Measurements from ENCODE around the gene UTP14C. TPM values are rescaled to one million over a fixed set of nuclear protein-coding genes. Genes with fewer than 3 reads are reported as not detected.
A peak's percentile ranks its signal among the peaks of the same experiment; 100 is the strongest.

Gene UTP14C
- total and polyA plus RNA-seq, 2 of the 13 experiments (the other 11 are each of a cell fraction or from before 2014, with no cell fraction given), result 8.8 to 12.2 TPM

GRCh38 chr13:52026246-52026626 lies 1.7 kb downstream of the UTP14C start:
- in situ Hi-C loops (cut with HindIII; ENCODE audit: extremely low pct_ligation_motif_present, low pct_unique_long_range_greater_than_20kb) (no loop called here), intact Hi-C loops (cut with micrococcal nuclease; ENCODE audit: unreplicated experiment) (loop anchor here (2.0 to 5.0 kb wide), 3 partner anchors 39 to 91 kb away; no protein-coding TSS in a partner anchor)
- H3K27me3 ChIP-seq (ENCODE audit: control insufficient read depth in 1 of 2, insufficient read depth in 2 of 2, low read length in 2 of 2), result no peaks in the 10 kb centered on the region
- H3K4me3 ChIP-seq (replicated peaks in 1 of 3; ENCODE audit: insufficient read depth in 1 of 3, low read depth in 2 of 3, low read length in 3 of 3), result peak overlapping the region in 1 of 3 experiments; percentile 50; a peak in 2 of 6 replicates
- ATAC-seq (peak; percentile 43), FAIRE-seq (no peak), DNase-seq (ENCODE audit: low spot score) (peak; percentile 35)
- no TSS peak for BruUV-seq (replicated peaks)
- WGBS (ENCODE audit: low lambda C conversion rate), result 64% methylated on average over 3 of the region's 3 CpGs
- ChIA-PET POLR2A (interaction anchor here (0.7 to 2.4 kb wide), 10 partner anchors 8 to 134 kb away, joined by 3 to 16 read pairs (median 4); partner anchors contain the start of genes ALG11, ATP7B, NEK3 and NEK5), CTCF (ENCODE audit: low intra/inter-chr PET ratio, low total read pairs) (interaction anchor here (1.0 to 2.1 kb wide), 4 partner anchors 25 to 103 kb away, joined by 3 to 9 read pairs (median 4); partner anchors contain the start of gene NEK5)
- H2AFZ ChIP-seq (ENCODE audit: low read length), result no peak overlapping the region
- H3K4me1 ChIP-seq (ENCODE audit: insufficient read depth, low read length), result peaks cover 40% of the 10 kb centered on the region
- 0 out of 2 replicates have a peak, but pooled peaks cover 5% of the 10 kb centered on the region for H4K20me1 ChIP-seq (ENCODE audit: insufficient read depth, low read length)
- H3K79me2 ChIP-seq (ENCODE audit: insufficient read depth, low read length), result peaks cover 13% of the 10 kb centered on the region
- H3K9ac ChIP-seq (ENCODE audit: insufficient read depth, low read depth, low read length), result peak overlapping the region; percentile 55
- H3K27ac ChIP-seq (ENCODE audit: extremely low read length, insufficient read depth, low read length), result peak overlapping the region; percentile 84
- peak overlapping the region; percentile 73 for H3K4me2 ChIP-seq (ENCODE audit: low read depth, low read length)
- no peaks in the 10 kb centered on the region for H3K9me3 ChIP-seq (ENCODE audit: low read length)
- peaks cover 4 to 29% of the 10 kb centered on the region in 2 experiments for H3K36me3 ChIP-seq (replicated peaks in 1 of 2; ENCODE audit: control insufficient read depth in 1 of 2, insufficient read depth in 2 of 2, low read length in 2 of 2)
- TF ChIP-seq THAP11 (CRISPR knock-in tag; IDR thresholded peaks at IDR 0.05), result no peak
- TF ChIP-seq ZNF317 (CRISPR knock-in tag; IDR thresholded peaks at IDR 0.05), result no peak
- no peak for TF ChIP-seq FOSL1 (CRISPR knock-in tag; IDR thresholded peaks at IDR 0.05; ENCODE audit: borderline replicate concordance)
- no peak for TF ChIP-seq KLF16 (CRISPR knock-in tag; IDR thresholded peaks at IDR 0.05)
- no peak for TF ChIP-seq ZNF20 (CRISPR knock-in tag; IDR thresholded peaks at IDR 0.05)
- no peak for TF ChIP-seq MXI1 (IDR thresholded peaks at IDR 0.05; ENCODE audit: borderline replicate concordance, low read depth, low read length)
- TF ChIP-seq, protein P1, sequence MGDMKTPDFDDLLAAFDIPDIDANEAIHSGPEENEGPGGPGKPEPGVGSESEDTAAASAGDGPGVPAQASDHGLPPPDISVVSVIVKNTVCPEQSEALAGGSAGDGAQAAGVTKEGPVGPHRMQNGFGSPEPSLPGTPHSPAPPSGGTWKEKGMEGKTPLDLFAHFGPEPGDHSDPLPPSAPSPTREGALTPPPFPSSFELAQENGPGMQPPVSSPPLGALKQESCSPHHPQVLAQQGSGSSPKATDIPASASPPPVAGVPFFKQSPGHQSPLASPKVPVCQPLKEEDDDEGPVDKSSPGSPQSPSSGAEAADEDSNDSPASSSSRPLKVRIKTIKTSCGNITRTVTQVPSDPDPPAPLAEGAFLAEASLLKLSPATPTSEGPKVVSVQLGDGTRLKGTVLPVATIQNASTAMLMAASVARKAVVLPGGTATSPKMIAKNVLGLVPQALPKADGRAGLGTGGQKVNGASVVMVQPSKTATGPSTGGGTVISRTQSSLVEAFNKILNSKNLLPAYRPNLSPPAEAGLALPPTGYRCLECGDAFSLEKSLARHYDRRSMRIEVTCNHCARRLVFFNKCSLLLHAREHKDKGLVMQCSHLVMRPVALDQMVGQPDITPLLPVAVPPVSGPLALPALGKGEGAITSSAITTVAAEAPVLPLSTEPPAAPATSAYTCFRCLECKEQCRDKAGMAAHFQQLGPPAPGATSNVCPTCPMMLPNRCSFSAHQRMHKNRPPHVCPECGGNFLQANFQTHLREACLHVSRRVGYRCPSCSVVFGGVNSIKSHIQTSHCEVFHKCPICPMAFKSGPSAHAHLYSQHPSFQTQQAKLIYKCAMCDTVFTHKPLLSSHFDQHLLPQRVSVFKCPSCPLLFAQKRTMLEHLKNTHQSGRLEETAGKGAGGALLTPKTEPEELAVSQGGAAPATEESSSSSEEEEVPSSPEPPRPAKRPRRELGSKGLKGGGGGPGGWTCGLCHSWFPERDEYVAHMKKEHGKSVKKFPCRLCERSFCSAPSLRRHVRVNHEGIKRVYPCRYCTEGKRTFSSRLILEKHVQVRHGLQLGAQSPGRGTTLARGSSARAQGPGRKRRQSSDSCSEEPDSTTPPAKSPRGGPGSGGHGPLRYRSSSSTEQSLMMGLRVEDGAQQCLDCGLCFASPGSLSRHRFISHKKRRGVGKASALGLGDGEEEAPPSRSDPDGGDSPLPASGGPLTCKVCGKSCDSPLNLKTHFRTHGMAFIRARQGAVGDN (CRISPR knock-in tag; IDR thresholded peaks at IDR 0.05), result peak; percentile 7
- no peak for TF ChIP-seq ARHGAP35 (CRISPR knock-in tag; IDR thresholded peaks at IDR 0.05; ENCODE audit: borderline replicate concordance)
- no peak for TF ChIP-seq ZNF12 (CRISPR knock-in tag; IDR thresholded peaks at IDR 0.05)
- TF ChIP-seq DRAP1 (CRISPR knock-in tag; IDR thresholded peaks at IDR 0.05), result no peak
- TF ChIP-seq STAG1 (CRISPR knock-in tag; IDR thresholded peaks at IDR 0.05), result peak; percentile 55
- TF ChIP-seq, protein P2, sequence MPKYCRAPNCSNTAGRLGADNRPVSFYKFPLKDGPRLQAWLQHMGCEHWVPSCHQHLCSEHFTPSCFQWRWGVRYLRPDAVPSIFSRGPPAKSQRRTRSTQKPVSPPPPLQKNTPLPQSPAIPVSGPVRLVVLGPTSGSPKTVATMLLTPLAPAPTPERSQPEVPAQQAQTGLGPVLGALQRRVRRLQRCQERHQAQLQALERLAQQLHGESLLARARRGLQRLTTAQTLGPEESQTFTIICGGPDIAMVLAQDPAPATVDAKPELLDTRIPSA (CRISPR knock-in tag; IDR thresholded peaks at IDR 0.05; ENCODE audit: borderline replicate concordance), result no peak
- TF ChIP-seq ZNF607 (CRISPR knock-in tag; IDR thresholded peaks at IDR 0.05; ENCODE audit: borderline replicate concordance), result 0 out of 2 replicates have a peak, but pooled peaks have one; percentile 23
- TF ChIP-seq AGO2 (optimal IDR thresholded peaks at IDR 0.05; ENCODE audit: low read depth, low read length), result no peak
